ENCODE measurements around the gene ANKRD17.

Gene ANKRD17

DNA sequence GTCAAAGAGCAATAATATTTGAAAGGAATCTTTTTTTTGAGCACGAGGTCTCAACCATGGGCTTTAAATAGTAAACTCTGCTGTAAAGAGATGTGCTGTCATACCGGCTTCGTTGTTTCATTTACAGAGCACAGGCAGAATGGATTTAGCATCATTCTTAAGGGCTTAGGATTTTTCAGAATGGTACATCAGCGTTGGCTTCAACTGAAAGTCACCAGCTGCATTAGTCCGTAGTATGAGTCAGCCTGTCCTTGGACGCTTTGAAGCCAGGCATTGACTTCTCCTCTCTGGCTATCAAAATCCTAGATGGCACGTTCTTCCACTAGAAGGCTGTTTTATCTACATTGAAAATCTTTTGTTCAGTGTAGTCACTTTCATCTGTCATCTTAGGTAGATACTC, 212.7 kb downstream of the ANKRD17 start:
- no peak for DNase-seq

DNA sequence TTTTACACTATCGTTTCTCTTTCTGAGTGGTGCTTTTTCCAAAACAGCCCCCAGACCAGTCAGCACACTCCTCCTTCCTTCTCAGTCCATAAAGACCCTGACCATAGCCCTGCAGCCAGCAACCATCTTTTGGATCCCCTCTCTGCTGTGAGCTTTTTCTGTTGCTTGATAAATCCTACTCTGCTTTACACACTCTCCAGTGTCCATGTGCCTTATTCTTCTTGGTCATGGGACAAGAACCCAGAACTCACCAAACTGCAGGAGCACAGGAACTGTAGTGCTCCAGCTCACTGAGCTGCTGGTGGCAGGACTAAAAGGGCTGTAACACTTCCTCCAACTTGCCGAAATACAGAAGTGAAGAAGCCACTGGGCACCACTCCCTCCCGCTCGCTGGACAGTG, 221.5 kb downstream of the ANKRD17 start:
- no peak for DNase-seq

DNA sequence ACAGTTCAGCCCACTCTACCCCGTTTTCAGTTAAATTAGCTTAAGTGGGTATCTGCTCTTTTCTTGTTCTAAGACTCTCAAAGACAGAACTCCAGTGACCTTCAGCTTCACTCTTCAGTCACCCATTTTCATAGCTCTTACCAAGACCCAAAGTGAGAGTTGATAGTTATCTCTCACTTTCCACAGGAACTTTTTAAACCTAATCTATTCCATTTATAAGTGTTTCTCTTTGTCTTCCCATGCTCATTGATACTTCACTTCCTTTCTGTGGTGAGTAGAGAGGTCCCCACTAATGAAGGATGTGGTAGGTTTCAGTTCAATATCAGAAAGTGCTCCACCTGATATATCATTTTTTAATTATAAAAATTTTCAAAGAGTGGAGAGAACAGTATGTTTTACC, 222.5 kb downstream of the ANKRD17 start:
- no peak for DNase-seq

DNA sequence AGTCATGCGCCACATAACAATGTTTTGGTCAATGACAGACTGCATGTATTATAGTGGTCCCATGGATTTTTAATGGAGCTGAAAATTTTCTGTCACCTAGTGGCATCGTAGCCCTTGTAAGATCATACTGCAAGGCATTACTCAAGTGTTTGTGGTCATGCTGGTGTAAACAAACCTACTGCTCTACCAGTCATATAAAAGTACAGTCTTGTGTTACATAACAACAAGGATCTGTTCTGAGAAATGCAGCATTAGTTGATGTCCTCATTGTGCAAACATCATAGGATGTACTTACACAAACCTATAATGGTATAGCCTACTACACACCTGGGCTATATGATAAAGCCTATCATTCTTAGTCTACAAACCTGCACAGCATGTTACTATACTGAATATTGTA, 223.7 kb downstream of the ANKRD17 start:
- no peak for DNase-seq

DNA sequence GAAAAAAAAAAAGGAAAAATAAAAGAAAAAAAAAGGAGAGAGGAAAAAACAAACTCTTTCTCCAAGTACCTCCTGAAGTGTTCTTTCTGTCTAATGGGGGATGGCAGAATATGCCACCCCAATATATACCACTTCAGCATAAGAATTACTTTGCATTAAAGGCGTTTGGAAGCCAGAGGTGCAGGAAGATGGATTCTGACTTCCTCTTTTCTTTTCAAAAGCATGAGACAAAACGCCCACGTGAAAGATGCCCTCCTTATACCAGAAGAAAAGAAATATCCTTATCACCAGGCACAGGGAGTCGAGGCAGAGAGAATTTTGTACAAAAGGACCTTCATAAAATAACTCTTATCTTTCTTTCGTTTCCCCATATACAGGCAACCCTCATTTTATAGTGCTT, 230.0 kb downstream of the ANKRD17 start:
- DNase-seq = no peak

All from CD4-positive, alpha-beta T cell treated with Interferon gamma for 1 hour (primary cell).